HG03064 (cell line): ENCODE data around the gene SLC38A7.
"Not testable (repeated sequence)": the region's sequence is repeated elsewhere in the genome, so short reads cannot be mapped to it uniquely, and the experiment has no call there.

ENCODE experiments used
- ATAC-seq: cut with Tn5 transposase; IDR thresholded peaks from one replicate; pipeline ENCODE4 v1.9.1; 2021; ENCODE audit warnings: low read depth; ENCODE audit not compliant: unreplicated experiment

SLC38A7 gene

DNA sequence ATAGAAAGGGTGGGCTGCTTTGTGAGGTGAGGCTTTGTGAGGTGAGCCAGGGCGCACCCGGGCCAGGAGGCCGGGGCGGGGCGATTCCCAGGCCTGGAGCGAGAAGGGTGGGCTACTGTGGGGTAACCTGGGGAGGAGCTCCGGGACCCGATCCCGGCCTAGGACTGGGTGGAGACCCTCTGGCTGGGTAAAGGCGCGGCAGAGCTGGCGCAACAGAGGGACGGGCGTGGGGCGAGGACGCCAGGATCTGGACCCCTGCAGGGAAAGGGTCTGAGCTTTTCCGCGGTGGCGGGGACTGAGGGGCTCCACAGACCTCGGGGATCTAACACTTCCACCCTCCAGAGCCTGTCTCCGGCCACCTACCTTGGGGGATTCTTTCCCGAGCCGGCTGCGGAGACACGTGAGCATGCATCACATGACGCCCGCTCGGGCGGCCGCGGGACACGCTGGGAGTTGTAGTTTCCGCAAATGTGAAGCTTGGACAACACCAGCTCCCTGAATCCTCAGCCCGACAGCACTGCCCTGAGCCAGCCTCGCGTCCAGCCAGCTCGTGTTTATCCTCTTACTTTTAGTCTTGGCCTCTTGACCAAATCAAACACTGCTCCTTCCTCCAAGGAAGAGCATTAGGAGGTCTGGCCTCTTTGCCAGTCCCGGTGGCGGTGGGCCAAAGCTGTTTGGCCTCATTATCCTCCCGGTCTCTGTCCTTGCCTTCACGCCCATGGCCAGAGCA, at the start of gene SLC38A7:
Gene SLC38A7 (minus strand): TSS at position 417 of the 730 bp plus-strand sequence. CDS start 4,644 bp downstream, outside the sequence.
- ATAC-seq: peak; percentile 99

DNA sequence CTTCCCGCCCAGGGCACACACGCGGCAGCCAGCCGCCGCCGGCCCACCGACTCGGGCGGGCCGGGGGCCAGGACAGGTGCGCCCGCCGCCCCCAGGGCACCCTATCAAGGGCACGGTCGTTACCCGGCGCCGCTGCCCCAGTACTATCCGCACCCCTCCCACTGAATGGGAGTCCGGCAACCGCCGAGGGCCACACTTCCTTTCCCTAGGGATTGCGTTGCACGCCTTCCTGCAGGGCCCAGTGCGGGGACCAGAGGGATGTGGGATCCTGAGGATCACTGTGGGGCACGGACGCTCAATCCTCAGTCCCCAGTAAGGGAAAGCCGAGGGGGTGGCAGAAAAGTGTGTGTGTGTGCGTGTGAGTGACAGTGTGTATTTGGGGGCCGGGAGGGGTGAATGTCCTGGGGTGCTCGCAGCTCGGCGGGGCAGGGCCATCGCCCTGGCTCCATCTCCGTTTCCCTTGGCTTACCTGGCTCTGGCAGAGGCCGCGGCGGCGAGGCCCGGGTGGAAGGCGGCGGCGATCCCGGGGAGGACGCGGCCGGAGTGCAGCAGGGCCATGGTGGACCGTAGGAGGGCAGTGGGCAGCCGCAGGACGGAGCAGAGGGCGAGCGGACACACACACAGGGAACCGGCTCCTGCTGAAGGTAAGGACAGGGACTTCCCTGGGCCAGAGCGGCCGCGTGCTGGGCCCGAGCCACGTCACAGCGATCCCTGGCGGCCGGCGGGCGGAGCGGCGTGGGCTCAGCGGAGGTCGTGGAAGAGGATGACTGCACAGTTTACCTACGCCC, 49.3 kb upstream of the SLC38A7 start, which contains the start of gene GOT2:
Gene GOT2 (minus strand): TSS at position 646 of the 788 bp plus-strand sequence. CDS start 88 bp downstream, at position 558.
- peak; percentile 89 for ATAC-seq

GRCh38 chr16:58733248-58733670, 48.7 kb upstream of the SLC38A7 start:
- ATAC-seq: no peak

- peak; percentile 55 for ATAC-seq
Measured at GRCh38 chr16:58732545-58733247, 48.1 kb upstream of the SLC38A7 start.

GRCh38 chr16:58730724-58731370, 46.3 kb upstream of the SLC38A7 start:
- no peak for ATAC-seq

DNA sequence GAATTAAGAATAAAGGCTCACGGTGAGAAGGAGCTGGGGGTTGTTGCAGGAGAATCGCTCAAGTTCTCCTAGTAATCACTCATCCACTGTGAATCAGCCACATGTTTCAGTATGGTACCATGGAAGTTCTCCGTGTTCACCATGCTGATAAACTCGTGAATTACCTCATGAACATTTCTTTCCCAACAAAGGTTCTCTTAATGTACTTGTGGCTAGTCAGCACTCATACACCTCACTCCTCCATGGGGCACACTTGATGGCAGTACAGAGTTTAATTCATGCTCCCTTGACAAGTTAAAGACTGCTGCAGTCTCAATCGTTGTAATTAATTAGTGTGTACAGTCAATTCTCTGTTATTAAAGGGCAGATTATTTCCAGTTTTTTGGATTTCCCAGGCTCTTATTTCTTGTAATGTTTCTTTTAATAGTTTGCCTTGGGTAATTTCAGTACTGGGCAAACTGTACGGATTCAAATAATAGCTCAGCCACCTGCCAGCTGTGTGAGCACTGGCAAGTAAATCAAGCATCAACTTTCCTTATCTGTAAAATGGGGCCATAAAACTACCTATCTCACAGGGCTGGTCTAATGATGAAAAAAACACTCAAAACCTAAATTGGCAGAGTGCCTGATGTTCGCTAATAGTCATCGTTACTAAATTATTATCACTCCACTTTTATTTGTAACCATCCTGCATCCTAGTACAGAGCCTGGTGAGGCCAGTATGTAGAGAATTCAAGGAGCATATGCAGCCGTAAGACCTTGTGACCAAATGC, 43.4 kb upstream of the SLC38A7 start:
- no peak for ATAC-seq

- ATAC-seq: no peak
Measured at GRCh38 chr16:58727028-58727781, 42.6 kb upstream of the SLC38A7 start.

DNA sequence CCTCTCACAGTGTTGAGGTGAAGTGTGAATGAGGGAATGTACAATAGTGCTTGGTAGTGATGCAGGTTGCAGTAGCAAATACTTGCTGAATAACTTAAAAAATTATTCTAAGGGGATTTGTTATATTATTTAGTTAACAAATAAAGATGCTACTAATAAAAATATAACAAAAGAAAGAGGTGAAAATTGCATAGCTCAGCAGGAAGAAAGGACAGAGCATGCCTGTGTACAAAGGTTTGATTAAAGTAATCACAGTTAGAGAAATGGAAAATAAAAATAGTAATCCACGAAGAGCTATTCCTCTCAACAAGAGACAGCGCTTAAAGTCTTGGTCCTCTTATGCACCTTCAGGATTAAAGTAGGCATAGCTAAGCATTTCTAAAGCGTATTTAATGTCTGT, 38.5 kb upstream of the SLC38A7 start:
- no peak for ATAC-seq

GRCh38 chr16:58717994-58718393, 33.4 kb upstream of the SLC38A7 start:
- no peak for ATAC-seq

- no peak for ATAC-seq
Measured at GRCh38 chr16:58716468-58716867, 31.9 kb upstream of the SLC38A7 start.

DNA sequence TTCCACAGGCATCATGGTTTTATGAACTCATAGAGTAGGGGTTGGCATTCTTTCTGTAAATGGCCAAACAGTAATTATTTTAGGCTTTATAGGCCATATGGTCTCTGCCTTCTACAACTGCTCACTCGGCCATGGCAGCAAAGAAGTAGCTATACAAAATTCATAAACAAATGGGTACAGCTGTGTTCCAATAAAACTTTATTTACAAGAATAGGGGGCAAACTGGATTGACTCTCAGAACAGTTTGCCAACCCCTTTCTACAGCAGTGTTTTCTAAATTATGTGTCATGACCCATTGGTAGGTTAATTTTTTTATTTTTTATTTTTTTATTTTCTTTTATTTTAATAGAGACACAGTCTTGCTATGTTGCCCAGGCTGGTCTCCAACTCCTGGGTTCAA, 29.2 kb upstream of the SLC38A7 start:
- no peak for ATAC-seq

DNA sequence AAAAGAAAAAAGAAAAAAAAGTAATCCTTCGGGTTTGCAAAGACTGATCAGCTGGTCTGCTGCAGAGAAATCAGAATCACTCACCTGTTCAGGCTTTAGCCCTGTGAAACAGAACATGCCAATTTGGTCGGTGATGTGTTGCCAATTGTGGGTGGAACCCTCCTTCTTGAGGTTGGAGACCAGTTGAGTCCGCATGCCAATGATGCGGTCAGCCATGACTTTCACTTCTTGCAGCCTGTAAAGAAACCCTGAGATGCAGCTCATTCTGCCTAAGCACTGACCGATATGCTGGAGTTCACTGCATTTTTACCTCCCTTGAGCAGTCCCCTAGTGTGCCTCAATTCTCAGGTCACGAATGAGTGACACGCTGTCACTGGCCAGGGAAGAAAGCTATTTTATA, 24.8 kb upstream of the SLC38A7 start:
- ATAC-seq: no peak

- ATAC-seq: no peak
Measured at GRCh38 chr16:58699151-58699550, 14.6 kb upstream of the SLC38A7 start.

DNA sequence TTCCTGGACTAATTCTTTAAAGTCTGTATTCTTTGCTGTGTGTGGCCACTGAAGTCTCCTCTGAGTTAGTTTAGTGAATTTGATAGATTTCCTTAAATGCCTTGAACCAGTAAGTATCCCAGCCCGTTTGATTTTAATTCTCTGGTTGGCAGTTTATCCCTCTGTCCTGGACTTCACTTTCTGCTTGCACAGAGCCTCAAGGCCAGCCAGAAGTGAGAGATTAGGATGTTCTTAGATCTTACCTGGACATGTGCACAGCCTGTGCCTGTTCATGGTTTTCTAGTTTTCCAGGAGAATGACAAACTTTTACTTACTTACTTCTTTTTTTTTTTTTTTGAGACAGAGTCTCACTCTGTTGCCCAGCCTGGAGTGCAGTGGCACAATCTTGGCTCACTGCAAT, 10.8 kb upstream of the SLC38A7 start:
- ATAC-seq: no peak

DNA sequence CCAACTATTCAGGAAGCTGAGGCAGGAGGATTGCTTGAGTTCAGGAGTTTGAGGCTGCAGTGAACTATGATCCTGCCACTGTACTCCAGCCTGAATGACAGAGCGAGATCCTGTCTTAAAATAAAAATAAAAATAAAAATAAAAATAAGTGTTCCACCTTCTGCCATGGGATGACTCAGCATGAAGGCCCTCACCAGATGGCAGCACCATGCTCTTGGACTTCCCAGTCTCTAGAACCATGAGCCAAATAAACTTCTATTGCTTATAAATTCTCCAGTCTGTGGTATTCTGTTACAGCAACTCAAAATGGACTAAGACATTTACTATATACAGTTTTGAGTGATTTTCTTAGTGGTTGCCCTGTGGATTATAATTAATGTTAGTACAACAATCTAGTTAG, 7.9 kb upstream of the SLC38A7 start:
- no peak for ATAC-seq

DNA sequence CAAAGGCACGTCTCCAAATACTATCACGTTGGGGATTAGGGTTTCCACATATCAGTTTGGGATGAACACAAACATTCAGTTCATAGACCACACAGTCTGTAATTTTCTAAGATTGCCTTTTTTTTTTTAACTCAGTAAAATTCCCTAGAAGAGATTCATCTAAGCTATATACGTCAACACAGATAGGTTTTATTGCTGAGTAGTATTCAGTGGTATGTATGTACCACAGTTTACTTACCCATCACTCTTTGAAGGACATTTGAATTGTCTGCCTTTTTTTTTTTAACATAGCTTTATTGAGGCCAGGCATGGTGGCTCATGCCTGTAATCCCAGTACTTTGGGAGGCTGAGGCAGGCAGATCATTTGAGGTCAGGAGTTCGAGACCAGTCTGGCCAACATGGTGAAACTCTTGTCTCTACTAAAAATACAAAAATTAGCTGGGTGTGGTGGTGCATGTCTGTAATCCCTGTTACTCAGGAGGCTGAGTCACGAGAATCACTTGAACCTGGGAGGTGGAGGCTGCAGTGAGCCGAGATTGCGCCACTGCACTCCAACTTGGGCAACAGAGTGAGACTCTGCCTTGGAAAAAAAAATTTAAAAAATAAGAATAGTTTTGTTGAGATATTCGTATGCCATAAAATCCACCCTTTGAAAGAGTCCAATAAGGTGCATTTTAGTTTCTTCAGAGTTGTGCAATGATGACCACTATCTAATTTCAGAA, 2.6 kb upstream of the SLC38A7 start:
- ATAC-seq: not testable (repeated sequence)

- ATAC-seq: no peak
Measured at GRCh38 chr16:58685084-58685449, 497 bp upstream of the SLC38A7 start.

GRCh38 chr16:58684001-58684353, 593 bp downstream of the SLC38A7 start:
- ATAC-seq: no peak

DNA sequence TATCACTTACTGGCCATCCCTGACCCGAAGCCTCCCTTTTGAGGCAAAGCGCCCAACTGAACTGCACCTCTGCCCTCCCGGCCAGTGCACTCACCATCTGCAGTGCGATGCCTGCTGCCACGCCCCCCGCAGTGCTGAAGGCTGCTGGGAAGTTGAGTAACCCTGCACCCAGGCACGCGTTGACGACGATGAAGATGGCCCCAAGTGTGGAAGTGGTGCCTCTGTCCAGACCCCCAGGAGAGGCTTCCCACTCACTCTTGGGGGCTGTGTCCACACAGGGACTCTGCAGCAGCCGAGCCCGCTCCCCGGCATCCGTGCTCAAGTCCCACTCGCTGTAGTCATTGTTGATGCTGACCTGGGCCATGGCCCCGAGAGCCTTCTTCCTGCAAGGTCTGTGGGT, 4.8 kb downstream of the SLC38A7 start:
- no peak for ATAC-seq
